Measurements from ENCODE around the gene YY1. TPM values are rescaled to one million over a fixed set of nuclear protein-coding genes. Genes with fewer than 3 reads are reported as not detected.

Gene YY1
- total RNA-seq, 6 donors from 2014 or later: 35.6 to 70.4 (median 52.4) TPM

DNA sequence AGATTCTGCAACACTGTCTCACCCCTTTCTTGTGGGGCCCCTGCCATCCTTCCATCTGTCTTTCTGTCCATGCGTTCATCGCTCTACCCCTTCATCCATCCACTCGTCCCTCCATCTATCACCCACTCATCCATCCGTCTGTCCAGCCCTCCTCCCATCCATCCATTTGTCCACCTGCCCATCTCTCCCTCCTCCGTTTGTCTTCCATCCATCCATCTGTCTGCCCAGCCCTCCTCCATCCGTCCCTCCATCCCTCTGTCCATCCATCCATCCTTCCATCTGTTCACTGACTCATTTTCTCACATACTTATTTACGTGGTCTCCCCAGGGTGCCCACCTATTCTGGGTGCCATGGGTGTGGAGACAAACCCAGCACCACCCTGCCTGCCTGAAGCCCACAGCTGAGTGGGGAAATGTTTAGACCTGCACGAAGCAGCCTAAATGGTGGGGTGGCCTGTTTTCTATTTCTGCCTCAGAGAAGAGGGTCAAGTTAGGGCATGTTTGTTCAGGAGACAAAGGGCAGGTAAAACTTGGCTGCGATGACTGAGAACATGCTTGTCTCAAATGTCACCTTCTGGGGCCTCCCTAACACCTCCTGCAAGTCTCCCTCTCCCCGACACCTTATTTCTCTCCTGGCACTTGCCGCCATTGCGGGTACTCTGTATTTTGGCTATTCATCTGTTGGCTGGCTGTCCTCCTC lies 81.4 kb downstream of the YY1 start:
- Histone ChIP-seq H3K4me1 (peaks cover 4 to 12% (median 10%) of the 10 kb centered on the region in 4 donors), H3K36me3 (no peaks in the 10 kb centered on the region), H3K27me3 (no peaks in the 10 kb centered on the region), H3K27ac (no peak overlapping the region), H3K4me3 (no peak overlapping the region), H3K9me3 (no peaks in the 10 kb centered on the region)
- ATAC-seq (ENCODE audit: low FRiP score in 2 of 2): no peak
- no peak for DNase-seq
- TF ChIP-seq POLR2A (IDR thresholded peaks at IDR 0.05) (no peak), POLR2AphosphoS5 (IDR thresholded peaks at IDR 0.05) (no peak), CTCF (IDR thresholded peaks at IDR 0.05) (no peak), EP300 (IDR thresholded peaks at IDR 0.05) (no peak)
- 89 to 90% methylated on average over 12 of the region's 12 CpGs for WGBS, 2 donors

DNA sequence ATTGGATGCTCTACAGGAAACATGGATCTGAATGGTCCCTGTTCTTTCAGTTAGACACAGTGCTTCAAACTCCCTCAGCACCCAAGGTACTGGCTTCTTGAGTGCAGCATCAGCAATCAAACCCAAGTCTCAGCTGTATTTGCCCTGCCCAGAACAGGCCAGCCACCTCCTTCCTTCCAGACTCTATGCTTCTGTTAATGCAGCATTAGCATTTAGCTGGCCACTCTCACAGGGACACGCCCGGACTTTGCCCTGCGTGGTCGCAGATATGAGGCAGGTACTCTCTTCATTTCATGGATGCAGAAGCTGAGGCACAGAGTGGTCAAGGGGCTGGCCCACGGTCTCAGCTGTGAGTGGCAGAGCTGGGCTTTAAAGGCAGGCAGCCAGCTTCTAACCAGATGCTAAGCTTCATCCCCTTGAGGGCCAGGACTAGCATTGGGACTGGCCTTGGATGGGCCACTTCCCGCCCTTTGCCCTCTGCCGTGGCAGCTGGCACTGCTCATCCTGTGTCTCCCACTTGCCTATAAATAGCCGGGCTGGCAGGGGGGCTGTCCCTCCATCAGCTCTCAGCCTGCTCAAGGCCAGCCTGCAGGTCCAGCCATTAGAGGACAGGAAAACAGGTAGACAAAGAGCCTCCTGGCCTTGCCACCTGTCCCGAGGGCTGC lies 82.7 kb downstream of the YY1 start:
- ATAC-seq (ENCODE audit: low FRiP score in 2 of 2) (no peak), DNase-seq (no peak)
- 76 to 87% methylated on average over 5 to 9 of the region's 9 CpGs for WGBS, 2 donors
- H3K27me3 ChIP-seq: no peaks in the 10 kb centered on the region
- no peak overlapping the region for H3K27ac ChIP-seq
- H3K4me1 ChIP-seq: peaks cover 4 to 12% (median 10%) of the 10 kb centered on the region in 4 donors
- H3K4me3 ChIP-seq: no peak overlapping the region
- H3K36me3 ChIP-seq: no peaks in the 10 kb centered on the region
- no peak for TF ChIP-seq EP300 (IDR thresholded peaks at IDR 0.05)
- no peak for TF ChIP-seq POLR2AphosphoS5 (IDR thresholded peaks at IDR 0.05)
- TF ChIP-seq POLR2A (IDR thresholded peaks at IDR 0.05): no peak
- no peak for TF ChIP-seq CTCF (IDR thresholded peaks at IDR 0.05)
- H3K9me3 ChIP-seq: no peaks in the 10 kb centered on the region

DNA sequence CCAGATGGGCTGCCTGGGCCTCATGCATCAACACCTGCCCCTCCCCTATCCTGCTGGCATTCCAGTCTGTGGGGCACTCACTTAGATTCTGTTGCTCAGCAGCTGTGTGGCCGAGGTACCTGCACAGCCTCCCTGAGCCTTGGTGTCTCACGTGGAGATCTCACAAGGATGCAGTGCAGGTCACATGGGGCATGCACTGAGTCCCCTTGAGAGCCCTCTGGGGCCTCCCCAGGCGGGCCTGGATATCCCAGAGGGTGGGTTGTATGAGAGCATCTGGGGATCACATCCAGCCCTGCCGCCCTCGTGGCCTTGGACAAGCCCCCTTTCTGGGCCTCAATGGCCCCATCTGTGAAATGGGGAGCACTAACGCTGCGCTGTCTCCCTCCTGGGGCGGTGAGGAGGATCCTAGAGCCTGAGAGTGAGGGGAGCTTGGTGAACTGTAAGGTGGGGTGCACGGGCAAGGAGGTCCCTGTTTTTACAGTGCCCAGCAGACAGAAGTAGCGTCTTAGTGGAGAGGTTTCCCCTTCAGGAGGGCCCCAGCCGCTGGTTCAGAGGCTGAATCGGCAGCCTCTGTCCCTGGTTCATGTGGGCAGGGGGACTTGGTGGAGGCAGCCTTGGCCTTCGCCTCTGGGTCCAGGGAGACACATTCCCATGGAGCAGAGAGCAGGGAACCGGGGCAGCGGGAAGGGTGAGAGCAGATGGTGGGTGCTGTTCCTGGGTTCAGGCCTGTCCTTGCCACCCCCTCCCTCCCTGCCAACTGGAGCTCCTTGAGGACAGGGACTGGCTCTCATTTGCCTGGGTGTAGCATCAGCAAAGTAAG lies 83.4 kb downstream of the YY1 start:
- Histone ChIP-seq H3K4me3 (no peak overlapping the region), H3K4me1 (peaks cover 4 to 12% (median 10%) of the 10 kb centered on the region in 4 donors), H3K9me3 (no peaks in the 10 kb centered on the region), H3K27me3 (no peaks in the 10 kb centered on the region), H3K36me3 (no peaks in the 10 kb centered on the region), H3K27ac (no peak overlapping the region)
- ATAC-seq (ENCODE audit: low FRiP score in 2 of 2) (no peak), DNase-seq (no peak)
- TF ChIP-seq POLR2AphosphoS5 (IDR thresholded peaks at IDR 0.05): no peak
- no peak for TF ChIP-seq CTCF (IDR thresholded peaks at IDR 0.05)
- no peak for TF ChIP-seq EP300 (IDR thresholded peaks at IDR 0.05)
- TF ChIP-seq POLR2A (IDR thresholded peaks at IDR 0.05): no peak
- 90 to 96% methylated on average over 7 to 13 of the region's 15 CpGs for WGBS, 2 donors

- TF ChIP-seq EP300 (IDR thresholded peaks at IDR 0.05) (no peak), CTCF (IDR thresholded peaks at IDR 0.05) (no peak), POLR2AphosphoS5 (IDR thresholded peaks at IDR 0.05) (no peak), POLR2A (IDR thresholded peaks at IDR 0.05) (no peak)
- Histone ChIP-seq H3K27ac (no peak within 1 kb of the TSS), H3K27me3 (no peaks in the 10 kb centered on the region), H3K9me3 (no peaks in the 10 kb centered on the region), H3K36me3 (no peaks in the 10 kb centered on the region), H3K4me1 (peaks cover 3% of the 10 kb centered on the region in 4 donors), H3K4me3 (no peak within 1 kb of the TSS)
- DNase-seq: no peak
- WGBS, 2 donors: 92 to 95% methylated on average over 9 to 16 of the region's 16 CpGs
- ATAC-seq (ENCODE audit: low FRiP score in 2 of 2): no peak
Observed at GRCh38 chr14:100323121-100323941, 84.4 kb downstream of the YY1 start, which contains the start of gene SLC25A47. SLC25A47 (plus strand) TSS chr14:100323339; CDS start chr14:100323415, 76 bp downstream.

Data from upper lobe of left lung (tissue), 6 donors.